Erythroblast (primary cell): ENCODE data around the gene CRYGS.

ENCODE experiments used
- GATA1 ChIP-seq: IDR thresholded peaks from 2 replicates; pipeline ENCODE4 v1.6.1; 2011; ENCODE audit warnings: low read depth, mild to moderate bottlenecking, control low read depth, low read length, moderate library complexity
- POLR2A ChIP-seq: IDR thresholded peaks from 2 replicates; pipeline ENCODE4 v1.6.1; 2011; ENCODE audit warnings: mild to moderate bottlenecking, low read length

GRCh38 chr3:186583831-186584230 lies 39.7 kb upstream of the CRYGS start:
- no peak for TF ChIP-seq POLR2A
- no peak for TF ChIP-seq GATA1
